Right atrium auricular region (tissue), 2 donors: ENCODE results near the gene AHNAK. TPM values are rescaled to one million over a fixed set of nuclear protein-coding genes. Genes with fewer than 3 reads are reported as not detected.
"Not testable (repeated sequence)": the region's sequence is repeated elsewhere in the genome, so short reads cannot be mapped to it uniquely, and the experiment has no call there.

Experiments used
- DNase-seq: peaks from one replicate; pipeline ENCODE4 v3.0.0-alpha.2; 2019; ENCODE audit warnings: low spot score
- H3K27ac ChIP-seq, 2 donors: fragments of 200-600 bp; sonication (generic); 1 replicate in 1 of 2; 2 replicates in 1 of 2; pipeline ENCODE4 v1.5.1; 2016 to 2019
- H3K27me3 ChIP-seq, 2 donors: fragments of 200-600 bp; sonication (generic); one replicate each; pipeline versions ENCODE4 v1.5.1 to v1.6.0; 2017 to 2019
- H3K36me3 ChIP-seq: fragments of 200-600 bp; sonication (generic); one replicate; pipeline ENCODE4 v1.5.1; 2016
- H3K4me1 ChIP-seq, 2 donors: fragments of 200-600 bp; sonication (generic); one replicate each; pipeline versions ENCODE4 v1.5.1 to v1.6.0; 2017 to 2019
- H3K4me3 ChIP-seq, 2 donors: fragments of 200-600 bp; sonication (generic); 1 replicate in 1 of 2; 2 replicates in 1 of 2; pipeline ENCODE4 v1.5.1; 2017 to 2019; ENCODE audit warnings: mild to moderate bottlenecking in 1 of 2, moderate library complexity in 1 of 2
- H3K9me3 ChIP-seq, 2 donors: fragments of 200-600 bp; sonication (generic); one replicate each; pipeline ENCODE4 v1.5.1; 2019
- CTCF ChIP-seq, 2 donors: fragments of 200-600 bp; sonication (generic); IDR thresholded peaks; one replicate each; pipeline ENCODE4 v1.5.1; 2019; ENCODE audit warnings: antibody characterized with exemption in 2 of 2
- total RNA-seq, 2 donors: library from RNA; depleted of rRNA; stranded (reverse); fragments of >200 nt; gene quantifications; one replicate each; pipeline ENCODE4 v1.1.0, GENCODE V29; 2016

Gene AHNAK
- total RNA-seq, 2 donors from 2014 or later: 270 to 441 TPM

GRCh38 chr11:62392506-62392905 lies 154.1 kb downstream of the AHNAK start:
- no peak for TF ChIP-seq CTCF (IDR thresholded peaks at IDR 0.05)
- DNase-seq: no peak
- no peaks in the 10 kb centered on the region for H3K9me3 ChIP-seq
- no peak overlapping the region for H3K27ac ChIP-seq
- H3K4me1 ChIP-seq: peaks cover 0 to 22% of the 10 kb centered on the region in 2 donors
- H3K27me3 ChIP-seq: no peaks in the 10 kb centered on the region
- no peak overlapping the region for H3K4me3 ChIP-seq
- no peaks in the 10 kb centered on the region for H3K36me3 ChIP-seq

GRCh38 chr11:62391642-62392425 lies 154.8 kb downstream of the AHNAK start:
- no peak overlapping the region for H3K27ac ChIP-seq
- no peaks in the 10 kb centered on the region for H3K9me3 ChIP-seq
- H3K27me3 ChIP-seq: no peaks in the 10 kb centered on the region
- no peak for TF ChIP-seq CTCF (IDR thresholded peaks at IDR 0.05)
- H3K36me3 ChIP-seq: no peaks in the 10 kb centered on the region
- H3K4me3 ChIP-seq: no peak overlapping the region
- DNase-seq: no peak
- H3K4me1 ChIP-seq: peaks cover 0 to 15% of the 10 kb centered on the region in 2 donors

GRCh38 chr11:62390722-62391121 lies 155.9 kb downstream of the AHNAK start:
- H3K4me1 ChIP-seq: peaks cover 0 to 11% of the 10 kb centered on the region in 2 donors
- H3K4me3 ChIP-seq: no peak overlapping the region
- TF ChIP-seq CTCF (IDR thresholded peaks at IDR 0.05): no peak
- DNase-seq: no peak
- H3K27me3 ChIP-seq: no peaks in the 10 kb centered on the region
- H3K9me3 ChIP-seq: no peaks in the 10 kb centered on the region
- no peaks in the 10 kb centered on the region for H3K36me3 ChIP-seq
- no peak overlapping the region for H3K27ac ChIP-seq

GRCh38 chr11:62390237-62390636 lies 156.4 kb downstream of the AHNAK start:
- no peaks in the 10 kb centered on the region for H3K36me3 ChIP-seq
- no peak overlapping the region for H3K27ac ChIP-seq
- no peaks in the 10 kb centered on the region for H3K9me3 ChIP-seq
- H3K4me1 ChIP-seq: peaks cover 0 to 8% of the 10 kb centered on the region in 2 donors
- no peaks in the 10 kb centered on the region for H3K27me3 ChIP-seq
- no peak for DNase-seq
- no peak for TF ChIP-seq CTCF (IDR thresholded peaks at IDR 0.05)
- no peak overlapping the region for H3K4me3 ChIP-seq

GRCh38 chr11:62388999-62389398 lies 157.6 kb downstream of the AHNAK start:
- no peak for DNase-seq
- no peak overlapping the region for H3K27ac ChIP-seq
- H3K4me1 ChIP-seq: no peaks in the 10 kb centered on the region
- no peak for TF ChIP-seq CTCF (IDR thresholded peaks at IDR 0.05)
- no peak overlapping the region for H3K4me3 ChIP-seq
- no peaks in the 10 kb centered on the region for H3K9me3 ChIP-seq
- no peaks in the 10 kb centered on the region for H3K36me3 ChIP-seq
- H3K27me3 ChIP-seq: no peaks in the 10 kb centered on the region

- no peaks in the 10 kb centered on the region for H3K9me3 ChIP-seq
- no peak overlapping the region for H3K27ac ChIP-seq
- no peak for TF ChIP-seq CTCF (IDR thresholded peaks at IDR 0.05)
- no peaks in the 10 kb centered on the region for H3K4me1 ChIP-seq
- DNase-seq: no peak
- H3K36me3 ChIP-seq: no peaks in the 10 kb centered on the region
- no peak overlapping the region for H3K4me3 ChIP-seq
- H3K27me3 ChIP-seq: no peaks in the 10 kb centered on the region
Measured at GRCh38 chr11:62387381-62387780, 159.2 kb downstream of the AHNAK start.

- not testable (repeated sequence) for H3K4me1 ChIP-seq, H3K4me3 ChIP-seq, H3K27ac ChIP-seq, H3K36me3 ChIP-seq, DNase-seq, H3K27me3 ChIP-seq, H3K9me3 ChIP-seq
Measured at GRCh38 chr11:62386083-62386482, 160.5 kb downstream of the AHNAK start.
